HG03025 (cell line): ENCODE results near the gene DOHH.
"Not testable (repeated sequence)": the region's sequence is repeated elsewhere in the genome, so short reads cannot be mapped to it uniquely, and the experiment has no call there.

Experiments used
- ATAC-seq: cut with Tn5 transposase; IDR thresholded peaks from one replicate; pipeline ENCODE4 v1.9.1; 2021; ENCODE audit warnings: mild to moderate bottlenecking, moderate library complexity; ENCODE audit not compliant: unreplicated experiment, low FRiP score

The DOHH gene

DNA sequence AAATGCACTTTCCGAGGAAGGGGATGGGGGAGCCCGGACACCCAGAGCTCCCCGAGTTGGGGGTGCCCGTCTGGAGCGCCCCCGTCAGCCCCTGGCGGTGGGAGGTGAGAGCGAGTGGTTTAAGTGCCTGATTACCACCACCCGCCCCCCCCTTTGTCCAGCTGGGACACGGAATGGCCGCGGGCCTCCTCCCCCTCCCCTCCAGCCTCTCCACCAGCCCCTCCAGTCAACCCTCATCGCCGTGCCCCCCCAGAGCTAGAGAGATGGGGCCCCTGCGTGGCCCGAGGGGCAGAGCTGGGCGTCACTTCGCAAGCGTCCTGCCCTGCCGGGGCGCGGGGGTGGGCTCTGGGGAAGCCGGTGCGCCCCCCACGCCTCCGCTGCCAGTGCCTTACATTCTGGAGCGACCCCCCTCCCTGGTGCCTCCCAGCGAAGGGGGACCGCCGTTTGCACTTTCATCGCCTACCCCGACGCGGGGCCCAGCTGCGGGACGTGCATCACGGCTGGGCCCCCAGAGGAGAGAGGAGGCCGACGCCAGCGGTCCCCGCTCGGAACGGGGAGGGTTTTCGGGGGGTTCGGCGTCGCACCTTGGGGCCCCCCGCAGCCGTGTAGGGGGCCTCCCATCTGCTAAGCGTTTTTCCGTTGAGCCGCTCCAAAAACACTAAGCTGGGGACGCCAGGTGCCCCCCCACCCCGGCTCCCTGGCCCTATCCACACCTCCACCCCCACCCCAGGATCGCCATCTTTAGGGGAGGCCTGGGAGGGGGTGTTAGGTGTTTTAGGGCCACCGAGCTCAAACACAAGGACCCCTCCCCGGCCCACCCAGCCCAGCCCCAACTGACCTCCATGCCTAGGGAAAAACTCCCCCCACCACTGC, 36.5 kb downstream of the DOHH start:
- no peak for ATAC-seq

DNA sequence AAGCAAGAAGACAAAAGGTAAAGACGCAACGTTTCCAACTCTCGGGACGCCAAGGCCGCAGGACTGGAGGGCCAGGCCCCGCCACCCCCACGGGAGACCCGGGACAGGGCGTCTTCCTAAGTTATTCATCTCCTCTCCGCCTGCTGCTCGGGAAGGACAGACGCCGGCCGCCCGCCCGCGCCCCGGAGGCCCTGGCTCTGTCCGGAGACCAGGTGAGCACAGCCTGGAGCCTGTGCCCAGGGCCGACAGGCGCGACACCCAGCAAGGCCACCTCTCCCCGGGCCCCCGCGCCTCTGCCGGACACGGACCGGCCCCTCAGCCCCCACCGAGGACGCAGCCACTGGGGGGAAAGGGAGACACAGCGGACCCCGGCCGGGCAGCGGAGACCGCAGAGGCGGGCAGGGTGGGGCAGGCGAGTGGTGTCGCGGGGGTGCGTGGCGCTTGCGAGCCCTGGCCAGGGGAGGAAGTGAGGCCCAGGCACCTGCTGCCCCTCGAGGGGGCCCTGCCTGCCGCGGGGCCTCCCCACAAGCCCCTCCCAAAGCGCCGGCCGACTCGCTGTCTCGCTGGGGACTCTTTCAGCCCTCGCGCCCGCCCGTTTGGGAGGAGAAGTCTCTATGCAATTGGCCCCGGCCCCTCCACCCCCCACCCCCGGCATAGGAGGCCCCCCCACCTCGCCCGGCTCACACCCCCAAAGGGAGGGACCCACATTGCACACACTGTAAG, 37.3 kb downstream of the DOHH start:
- ATAC-seq, result no peak

DNA sequence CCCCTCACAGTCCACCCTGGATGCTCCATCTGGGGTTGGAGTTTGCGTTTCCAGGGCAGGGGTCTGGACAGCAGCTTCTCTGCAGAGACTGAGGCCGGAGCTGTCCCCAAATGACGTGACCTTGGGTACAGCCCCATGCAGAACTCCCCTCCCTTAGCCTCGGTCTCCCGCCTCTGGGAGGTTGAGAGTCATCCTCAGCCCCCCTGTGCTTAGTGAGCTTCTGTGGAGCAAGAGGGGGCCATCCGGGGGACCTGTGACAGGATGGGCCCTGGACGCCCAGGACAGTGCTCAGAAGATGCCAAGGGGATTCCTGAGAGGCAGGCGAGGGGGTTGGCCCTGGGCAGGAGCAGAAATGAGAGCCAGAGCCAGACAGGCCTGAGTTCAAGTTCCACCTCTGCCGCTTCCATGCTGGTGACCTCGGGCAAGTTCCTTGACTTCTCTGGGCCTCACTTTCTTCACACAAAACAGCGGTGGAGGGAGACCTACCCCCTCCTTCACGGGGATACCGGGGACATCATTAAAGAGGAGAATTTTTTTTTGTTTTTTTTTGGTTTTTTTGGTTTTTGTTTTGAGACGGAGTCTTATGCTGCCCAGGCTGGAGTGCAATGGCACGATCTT, 40.4 kb downstream of the DOHH start:
- no peak for ATAC-seq

DNA sequence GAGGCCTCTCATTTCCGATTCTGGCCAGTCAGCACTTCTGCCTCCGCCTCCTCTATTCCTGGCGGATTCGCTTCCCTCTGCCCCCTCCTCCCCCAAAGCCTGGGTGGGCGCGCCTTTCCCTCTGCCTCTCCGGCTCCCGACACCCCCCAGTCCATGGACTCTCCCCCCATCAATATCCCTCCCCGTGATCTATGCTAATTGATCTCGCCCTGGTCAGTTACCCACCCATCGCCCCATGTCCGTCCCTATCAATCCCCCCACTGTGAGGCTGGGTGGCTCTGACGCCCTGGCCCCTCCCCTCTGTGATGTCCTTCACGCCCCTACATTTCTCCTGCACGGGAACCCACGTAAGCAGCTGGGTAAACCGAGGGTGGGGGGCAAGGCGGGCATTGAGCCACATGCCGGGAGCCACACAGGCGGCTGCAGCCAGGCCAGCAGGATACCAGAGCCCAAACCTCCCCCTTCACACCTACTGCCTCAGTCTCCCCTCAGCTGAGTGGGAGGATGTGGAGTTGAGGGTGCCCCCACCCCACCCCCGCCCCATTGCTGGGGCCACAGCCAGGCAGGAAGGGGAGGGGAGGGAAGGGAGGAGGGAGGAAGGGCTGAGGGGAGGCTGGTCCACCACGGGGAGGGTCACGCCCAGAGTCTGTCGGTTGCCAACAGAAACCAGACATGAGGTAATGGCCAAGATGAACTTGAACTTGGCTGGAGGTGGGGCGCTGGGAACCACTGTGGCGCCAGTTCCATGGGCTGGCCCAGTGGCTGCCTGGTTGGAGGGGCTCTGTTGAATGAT, 41.2 kb downstream of the DOHH start:
- no peak for ATAC-seq

DNA sequence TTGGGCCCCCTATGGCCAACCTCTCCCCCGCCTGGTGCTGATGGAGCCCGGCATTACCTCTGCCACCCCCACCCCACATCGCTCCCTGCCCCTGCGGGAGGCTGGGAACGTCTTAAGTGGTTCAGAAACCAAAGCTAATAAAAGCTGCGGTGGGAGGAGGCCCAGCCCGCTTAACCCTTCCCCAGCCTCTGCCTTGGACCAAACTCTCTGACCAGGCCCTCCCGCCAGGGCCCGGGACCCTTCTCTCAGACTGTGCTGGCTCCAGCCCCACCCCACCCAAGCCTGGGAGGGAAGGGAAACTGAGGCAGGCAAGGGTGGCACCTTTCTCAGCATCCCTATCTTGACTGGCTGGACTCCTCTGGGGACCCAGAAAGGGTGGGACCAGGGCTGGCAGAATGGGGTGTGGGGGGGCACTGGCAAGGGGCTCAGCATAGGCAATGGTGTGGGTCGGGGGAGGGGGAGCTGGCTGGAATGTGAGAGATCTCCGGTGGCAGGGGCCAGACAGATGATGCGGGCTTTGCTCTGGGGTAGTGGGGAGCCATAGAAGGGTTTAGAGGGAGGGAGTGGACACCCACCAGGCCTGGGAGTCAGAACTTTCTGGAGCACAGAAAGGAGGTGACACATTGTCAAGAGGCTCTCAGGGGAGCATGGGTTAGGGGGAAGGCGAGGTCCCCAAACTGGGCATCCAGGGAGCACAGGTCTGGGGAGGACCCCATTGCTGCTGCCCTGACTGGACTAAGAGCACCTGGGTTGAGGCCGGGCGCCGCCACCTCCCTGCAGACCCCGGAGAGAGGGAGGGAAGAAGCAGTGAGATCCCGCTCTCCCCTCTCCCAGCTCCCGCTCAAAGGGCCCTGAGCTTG, 42.0 kb downstream of the DOHH start:
- ATAC-seq, result no peak

DNA sequence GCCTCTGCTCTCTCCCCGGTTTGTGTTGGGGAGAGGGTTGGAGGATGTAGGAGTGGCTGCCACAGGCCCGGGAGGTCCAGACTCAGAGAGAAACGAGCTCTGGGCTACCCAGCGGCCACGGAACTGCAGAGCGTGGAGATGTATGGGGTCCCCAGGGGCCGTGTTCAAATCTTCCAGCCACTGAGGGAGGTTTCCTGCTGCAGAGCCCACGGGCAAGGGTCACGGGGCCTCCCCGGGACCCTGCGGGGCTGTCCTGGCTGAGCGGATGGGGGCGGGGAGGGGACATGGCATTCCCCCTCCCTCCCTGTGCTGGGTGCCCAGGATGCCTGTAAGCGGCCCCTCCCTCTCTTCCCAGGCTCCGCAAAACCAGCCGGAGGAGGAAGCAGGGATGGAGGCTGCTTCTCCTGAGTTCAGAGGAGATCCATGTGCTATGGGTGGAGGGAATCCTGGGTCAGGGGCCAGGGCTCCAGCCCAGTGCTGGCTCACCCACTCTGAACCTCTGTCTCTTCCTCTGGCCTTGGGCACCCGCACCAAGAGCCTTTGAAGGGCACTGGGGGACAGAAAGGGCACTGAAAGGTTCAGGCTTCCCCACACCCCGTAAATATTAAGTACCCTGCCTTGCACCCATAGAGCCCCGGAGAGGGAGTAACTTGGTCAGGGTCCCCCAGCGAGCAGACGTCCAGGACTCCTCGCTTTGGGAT, 42.8 kb downstream of the DOHH start:
- no peak for ATAC-seq

DNA sequence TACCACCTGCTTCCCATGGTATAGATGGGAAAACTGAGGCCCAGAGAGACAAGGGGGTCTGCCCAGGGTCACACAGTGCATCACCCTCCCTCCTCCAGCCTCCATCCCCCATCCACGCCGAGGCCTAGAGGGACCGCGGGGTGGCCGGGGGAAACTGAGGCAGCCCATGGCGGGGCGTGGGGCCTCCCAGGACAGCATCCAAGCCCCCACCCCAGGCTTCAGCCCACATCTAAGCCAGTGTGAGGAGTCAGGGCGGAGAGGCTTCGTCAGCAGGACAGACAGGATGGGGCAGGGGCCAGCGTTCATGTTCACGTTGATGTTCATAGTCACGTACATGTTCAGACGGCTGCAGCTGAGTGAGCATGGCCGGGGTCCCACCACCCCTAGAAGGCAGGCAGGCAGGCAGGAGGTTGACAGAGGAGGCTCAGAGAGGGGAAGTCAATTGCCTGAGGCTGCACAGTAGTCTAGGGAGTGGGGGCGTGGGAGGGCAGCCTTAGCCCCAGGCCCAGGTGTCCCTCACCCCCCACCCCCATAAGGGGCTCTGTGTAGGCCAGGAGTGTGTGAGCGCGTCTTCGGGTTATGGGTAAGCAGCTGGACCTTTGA, 43.4 kb downstream of the DOHH start:
- ATAC-seq, result no peak

DNA sequence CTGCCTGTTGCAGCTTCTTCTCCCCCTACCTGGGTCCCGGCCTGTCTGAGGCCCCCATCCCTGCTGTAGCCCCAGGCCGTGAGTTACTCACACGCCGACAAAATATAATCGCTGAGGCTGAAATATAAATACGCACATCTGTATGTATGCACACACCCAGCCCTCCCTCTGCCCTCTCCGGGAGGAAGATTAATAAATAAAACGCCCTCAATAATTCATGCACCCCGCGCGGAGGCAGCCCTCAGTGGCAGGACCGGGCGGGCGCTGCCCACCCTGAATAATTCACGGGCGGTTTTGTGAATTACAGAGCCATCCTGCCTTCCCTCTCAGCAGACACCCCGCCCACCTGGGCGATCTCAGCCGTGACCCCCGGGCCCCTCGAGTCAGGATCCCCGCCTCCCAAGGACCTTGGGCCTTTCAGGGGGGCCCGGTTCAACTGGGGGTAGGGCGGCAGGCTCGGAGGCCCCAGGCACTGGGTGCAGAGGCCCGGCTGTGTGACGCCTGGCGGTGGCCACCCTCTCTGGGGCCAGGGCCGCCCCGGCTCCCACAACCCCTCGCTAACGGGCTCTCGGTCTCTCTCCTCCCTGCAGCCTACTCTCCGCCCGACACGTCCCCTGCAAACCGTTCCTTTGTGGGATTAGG, 44.4 kb downstream of the DOHH start:
- ATAC-seq, result no peak

DNA sequence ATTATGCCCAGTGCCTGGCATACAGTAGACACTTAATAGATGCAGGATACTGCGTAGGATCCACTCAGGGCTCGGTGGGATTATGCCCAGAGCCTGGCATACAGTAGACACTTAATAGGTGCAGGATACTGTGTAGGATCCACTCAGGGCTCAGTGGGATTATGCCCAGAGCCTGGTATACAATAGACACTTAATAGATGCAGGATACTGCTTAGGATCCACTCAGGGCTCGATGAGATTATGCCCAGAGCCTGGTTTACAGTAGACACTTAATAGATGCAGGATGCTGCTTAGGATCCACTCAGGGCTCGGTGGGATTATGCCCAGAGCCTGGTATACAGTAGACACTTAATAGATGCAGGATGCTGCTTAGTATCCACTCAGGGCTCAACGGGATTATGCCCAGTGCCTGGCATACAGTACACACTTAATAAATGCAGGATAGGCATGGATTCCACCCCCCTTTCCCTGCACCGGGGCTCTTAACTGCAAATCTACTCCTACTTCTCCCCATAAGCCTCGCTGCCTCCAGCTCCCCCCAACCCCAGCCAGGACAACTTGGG, 45.0 kb downstream of the DOHH start:
- no peak for ATAC-seq

DNA sequence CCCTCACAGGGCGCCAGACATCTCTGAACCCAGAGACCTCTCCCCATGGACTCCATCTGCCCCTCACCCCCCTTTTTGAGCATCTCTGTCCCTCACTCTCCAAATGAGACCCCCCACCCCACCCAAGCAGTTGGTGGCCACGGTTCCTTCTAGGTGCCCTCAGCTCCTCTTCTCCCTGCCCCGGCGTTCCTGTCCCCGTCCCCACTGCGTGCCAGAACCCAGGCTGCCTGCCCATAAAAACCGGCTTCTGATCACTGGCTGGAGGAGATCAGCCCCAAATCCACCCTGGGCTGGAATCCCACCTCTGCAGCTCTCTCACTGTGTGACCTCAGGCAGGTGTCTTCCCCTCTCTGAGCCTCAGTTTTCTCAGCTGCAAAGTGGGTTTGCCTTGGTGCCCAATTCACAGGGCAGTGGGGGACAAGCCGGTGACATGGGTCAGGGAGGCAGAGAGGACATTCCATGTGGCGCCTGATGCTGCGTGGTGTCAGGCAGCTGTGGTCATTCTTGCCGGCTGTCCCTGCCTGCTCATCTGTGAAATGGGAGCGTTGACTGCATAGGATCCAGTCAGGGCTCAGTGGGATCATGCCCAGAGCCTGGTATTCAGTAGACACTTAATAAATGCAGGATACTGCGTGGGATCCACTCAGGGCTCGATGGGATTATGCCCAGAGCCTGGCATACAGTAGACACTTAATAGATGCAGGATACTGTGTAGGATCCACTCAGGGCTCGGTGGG, 45.6 kb downstream of the DOHH start:
- no peak for ATAC-seq

DNA sequence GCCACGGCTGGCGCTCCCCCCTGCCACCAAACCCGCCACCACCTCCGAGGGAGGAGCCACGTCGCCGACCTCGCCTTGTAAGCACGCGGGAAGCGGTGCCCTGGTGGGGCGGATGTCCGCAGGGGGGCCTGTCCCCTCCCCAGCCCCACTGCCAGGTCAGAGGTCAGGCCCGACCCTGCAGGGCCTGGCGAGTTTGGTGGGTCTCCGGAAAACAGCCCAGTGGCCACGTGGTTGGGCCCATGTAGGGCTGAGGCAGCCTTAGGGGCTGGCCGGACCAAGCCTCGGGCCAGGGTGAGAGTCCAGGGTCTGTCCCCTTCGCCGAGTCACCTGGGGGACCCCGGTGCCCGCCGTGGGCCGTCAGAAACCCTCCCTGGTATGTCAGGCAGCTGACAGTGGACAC, 46.6 kb downstream of the DOHH start:
- ATAC-seq, result no peak

DNA sequence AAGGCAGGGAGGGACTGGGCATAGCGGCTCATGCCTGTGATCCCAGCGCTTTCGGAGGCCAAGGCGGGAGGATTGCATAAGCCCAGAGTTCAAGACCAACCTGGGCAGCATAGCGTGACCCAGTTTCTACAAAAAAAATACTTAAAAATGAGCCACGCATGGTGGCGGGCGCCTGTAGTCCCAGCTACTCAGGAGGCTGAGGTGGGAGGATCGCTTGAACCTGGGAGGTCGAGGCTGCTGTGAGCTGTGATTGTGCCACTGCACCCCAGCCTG, 47.6 kb downstream of the DOHH start:
- not testable (repeated sequence) for ATAC-seq

DNA sequence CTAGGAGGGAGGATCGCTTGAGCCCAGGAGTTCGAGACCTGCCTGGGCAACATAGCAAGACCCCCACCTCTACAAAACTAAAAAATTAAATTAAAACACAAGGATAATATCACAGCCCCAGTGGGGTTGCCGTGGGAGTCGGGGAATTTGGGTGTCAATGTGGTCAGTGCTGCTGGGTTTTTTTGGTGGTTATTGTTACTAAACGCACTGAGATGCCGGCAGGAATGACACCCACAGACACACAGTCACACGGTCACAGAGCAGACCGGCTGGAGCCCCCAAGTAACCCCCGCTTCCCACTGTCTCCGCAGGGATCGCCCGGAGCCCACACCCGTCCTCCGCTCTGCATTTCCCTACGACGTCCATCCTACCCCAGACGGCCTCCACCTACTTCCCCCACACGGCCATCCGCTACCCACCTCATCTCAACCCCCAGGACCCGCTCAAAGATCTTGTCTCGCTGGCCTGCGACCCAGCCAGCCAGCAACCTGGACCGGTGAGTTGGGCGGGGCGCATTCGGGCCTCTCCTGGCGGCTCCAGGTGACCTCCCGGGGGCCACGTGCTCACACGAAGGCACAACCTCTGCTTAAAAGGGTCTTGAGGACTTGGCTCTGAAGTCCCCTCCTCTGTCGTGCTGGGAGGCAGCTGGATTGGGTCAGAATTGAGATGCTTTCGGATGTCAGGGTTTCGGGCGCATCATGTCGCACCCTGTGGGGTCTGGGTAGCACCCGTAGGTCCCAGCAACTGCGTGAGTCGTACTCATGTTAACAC, 48.1 kb downstream of the DOHH start:
- no peak for ATAC-seq

DNA sequence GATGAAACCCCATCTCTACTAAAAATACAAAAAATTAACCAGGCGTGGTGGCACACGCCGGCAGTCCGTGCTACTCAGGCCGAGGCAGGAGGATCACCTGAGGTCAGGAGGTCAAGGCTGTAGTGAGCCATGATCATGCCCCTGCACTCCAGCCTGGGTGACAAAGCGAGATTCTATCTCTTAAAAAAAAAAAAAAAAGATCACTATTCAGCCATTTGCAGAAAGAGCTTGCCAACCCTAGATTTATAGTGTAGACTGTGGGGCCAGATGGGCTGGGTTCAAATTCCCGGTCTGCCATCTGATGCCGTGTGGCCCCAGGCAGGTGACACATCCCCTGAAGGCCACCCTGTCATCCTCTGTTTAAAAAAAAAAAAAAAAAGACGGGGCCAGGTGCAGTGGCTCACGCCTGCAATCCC, 49.0 kb downstream of the DOHH start:
- ATAC-seq, result no peak

DNA sequence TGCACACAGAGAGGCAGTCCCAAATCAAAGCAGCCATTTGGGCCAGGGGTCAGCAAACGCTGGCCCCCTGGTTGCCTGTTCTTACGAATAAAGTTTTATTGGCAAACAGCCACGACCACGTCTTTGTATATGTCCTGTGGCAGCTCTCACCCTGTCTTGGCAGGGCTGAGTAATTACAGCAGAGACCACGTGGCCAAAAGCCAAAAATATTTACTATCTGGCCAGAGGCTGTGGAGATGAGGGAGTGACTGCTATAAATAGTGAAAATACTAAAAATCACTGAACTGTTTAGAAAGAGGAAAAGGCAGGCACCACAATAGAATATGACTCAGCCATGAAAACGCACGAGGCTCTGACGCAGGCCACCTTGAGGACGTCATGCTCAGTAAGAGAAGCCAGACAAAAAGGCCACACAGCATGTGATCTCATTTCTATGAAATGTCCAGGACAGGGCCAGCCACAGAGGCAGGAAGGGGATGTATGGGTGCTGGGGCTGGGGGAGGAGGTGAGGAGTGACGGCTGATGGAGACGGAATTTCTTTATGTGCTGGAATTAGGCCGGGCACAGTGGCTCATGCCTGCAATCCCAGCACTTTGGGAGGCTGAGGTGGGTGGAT, 49.6 kb downstream of the DOHH start:
- ATAC-seq, result no peak

DNA sequence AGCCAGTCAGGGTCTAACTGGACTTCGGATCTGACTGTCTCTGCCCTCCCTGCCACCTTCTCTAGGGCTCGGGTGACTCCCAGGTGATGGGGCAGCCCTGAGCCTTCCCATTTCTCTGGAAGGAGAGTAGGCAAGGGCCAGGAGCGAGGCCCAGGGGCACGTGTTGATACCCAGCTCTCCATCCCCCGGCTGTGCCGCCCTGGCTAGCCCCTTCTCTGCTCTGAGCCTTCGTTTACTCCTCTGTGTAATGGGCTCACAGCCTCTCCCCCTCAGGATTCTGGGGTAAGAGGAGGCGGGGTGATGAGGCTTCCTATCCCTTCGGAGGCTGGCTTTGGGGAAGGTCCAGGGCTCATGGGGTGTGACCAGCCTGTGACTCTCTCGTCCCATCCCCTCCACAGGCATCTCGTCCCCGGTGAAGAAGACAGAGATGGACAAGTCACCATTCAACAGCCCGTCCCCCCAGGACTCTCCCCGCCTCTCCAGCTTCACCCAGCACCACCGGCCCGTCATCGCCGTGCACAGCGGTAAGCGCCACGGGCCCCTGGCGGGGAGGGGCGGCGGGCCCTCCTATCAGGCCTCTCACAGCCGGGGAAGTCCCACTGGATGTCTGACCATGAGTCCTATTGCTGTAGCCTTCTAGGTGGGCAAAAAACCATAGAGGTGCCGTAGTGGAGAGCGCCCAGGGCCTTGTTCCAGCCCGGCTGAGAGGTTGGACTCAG, 51.7 kb downstream of the DOHH start:
- no peak for ATAC-seq
